ENCODE results near the gene FRMPD4.

FRMPD4 gene

GRCh38 chrX:12210971-12211370, 72.7 kb downstream of the FRMPD4 start:
- DNase-seq (ENCODE audit: low read depth in 2 of 2), result no peak

- DNase-seq (ENCODE audit: low read depth in 2 of 2), result no peak
Measured at GRCh38 chrX:12223650-12224049, 85.4 kb downstream of the FRMPD4 start.

GRCh38 chrX:12225107-12225506, 86.8 kb downstream of the FRMPD4 start:
- no peak for DNase-seq (ENCODE audit: low read depth in 2 of 2)

- DNase-seq (ENCODE audit: low read depth in 2 of 2), result no peak
Measured at GRCh38 chrX:12227412-12228041, 89.3 kb downstream of the FRMPD4 start.

- no peak for DNase-seq (ENCODE audit: low read depth in 2 of 2)
Measured at GRCh38 chrX:12228862-12229261, 90.6 kb downstream of the FRMPD4 start.

GRCh38 chrX:12229986-12230385, 91.7 kb downstream of the FRMPD4 start:
- DNase-seq (ENCODE audit: low read depth in 2 of 2), result no peak

GRCh38 chrX:12234534-12235329, 96.5 kb downstream of the FRMPD4 start:
- no peak for DNase-seq (ENCODE audit: low read depth in 2 of 2)

GRCh38 chrX:12236156-12236555, 97.9 kb downstream of the FRMPD4 start:
- DNase-seq (ENCODE audit: low read depth in 2 of 2), result no peak

GRCh38 chrX:12237131-12237530, 98.9 kb downstream of the FRMPD4 start:
- no peak for DNase-seq (ENCODE audit: low read depth in 2 of 2)

- DNase-seq (ENCODE audit: low read depth in 2 of 2), result no peak
Measured at GRCh38 chrX:12237771-12238170, 99.5 kb downstream of the FRMPD4 start.

- no peak for DNase-seq (ENCODE audit: low read depth in 2 of 2)
Measured at GRCh38 chrX:12239356-12240082, 101.2 kb downstream of the FRMPD4 start.

- no peak for DNase-seq (ENCODE audit: low read depth in 2 of 2)
Measured at GRCh38 chrX:12240491-12240890, 102.2 kb downstream of the FRMPD4 start.

- no peak for DNase-seq (ENCODE audit: low read depth in 2 of 2)
Measured at GRCh38 chrX:12241026-12241425, 102.8 kb downstream of the FRMPD4 start.

GRCh38 chrX:12245650-12246645, 107.7 kb downstream of the FRMPD4 start:
- no peak for DNase-seq (ENCODE audit: low read depth in 2 of 2)

GRCh38 chrX:12249997-12250396, 111.7 kb downstream of the FRMPD4 start:
- DNase-seq (ENCODE audit: low read depth in 2 of 2), result no peak

- DNase-seq (ENCODE audit: low read depth in 2 of 2), result no peak
Measured at GRCh38 chrX:12263211-12263610, 124.9 kb downstream of the FRMPD4 start.

- no peak for DNase-seq (ENCODE audit: low read depth in 2 of 2)
Measured at GRCh38 chrX:12269484-12269883, 131.2 kb downstream of the FRMPD4 start.

- DNase-seq (ENCODE audit: low read depth in 2 of 2), result no peak
Measured at GRCh38 chrX:12278151-12278550, 139.9 kb downstream of the FRMPD4 start.

GRCh38 chrX:12282991-12283390, 144.7 kb downstream of the FRMPD4 start:
- DNase-seq (ENCODE audit: low read depth in 2 of 2), result no peak

GRCh38 chrX:12292996-12293765, 154.9 kb downstream of the FRMPD4 start:
- DNase-seq (ENCODE audit: low read depth in 2 of 2), result no peak

- DNase-seq (ENCODE audit: low read depth in 2 of 2), result no peak
Measured at GRCh38 chrX:12297353-12297752, 159.1 kb downstream of the FRMPD4 start.
